Frontal cortex (tissue), 4 donors: ENCODE data around the gene NARS2. TPM values are rescaled to one million over a fixed set of nuclear protein-coding genes. Genes with fewer than 3 reads are reported as not detected.
"Not testable (repeated sequence)": the region's sequence is repeated elsewhere in the genome, so short reads cannot be mapped to it uniquely, and the experiment has no call there.

ENCODE experiments used
- DNase-seq, 2 donors: peaks; one replicate each; pipeline ENCODE4 v3.0.0; 2012; ENCODE audit warnings: low spot score in 2 of 2
- FAIRE-seq: peaks from 2 replicates; lab custom pipeline; 2012; peaks lifted over from hg19 to GRCh38; lab: Jason Lieb, UNC
- total RNA-seq: library from RNA; depleted of rRNA; stranded (reverse); fragments of >200 nt; gene quantifications from one replicate; pipeline ENCODE4 v1.2.3, GENCODE V29; 2014
- donor health status: control.
- donor health status: control.
- donor health status: control.

Gene NARS2
- total RNA-seq, 1 donor from 2014 or later, result 39.5 TPM

GRCh38 chr11:78504181-78504580 is 70.5 kb downstream of the NARS2 start:
- DNase-seq (no peak), FAIRE-seq (no peak)

- FAIRE-seq (no peak), DNase-seq (no peak)
Measured at GRCh38 chr11:78499971-78500370, 74.7 kb downstream of the NARS2 start.

- no peak for FAIRE-seq
- DNase-seq, result no peak
Measured at GRCh38 chr11:78497293-78497692, 77.4 kb downstream of the NARS2 start.

- DNase-seq (no peak), FAIRE-seq (no peak)
Measured at GRCh38 chr11:78493413-78493975, 81.2 kb downstream of the NARS2 start.

GRCh38 chr11:78492973-78493372 is 81.7 kb downstream of the NARS2 start:
- DNase-seq, result no peak
- FAIRE-seq, result no peak

GRCh38 chr11:78489184-78489583 is 85.5 kb downstream of the NARS2 start:
- FAIRE-seq (no peak), DNase-seq (no peak)

- FAIRE-seq (no peak), DNase-seq (no peak)
Measured at GRCh38 chr11:78478536-78478935, 96.1 kb downstream of the NARS2 start.

GRCh38 chr11:78476066-78476465 is 98.6 kb downstream of the NARS2 start:
- DNase-seq (no peak), FAIRE-seq (no peak)

GRCh38 chr11:78474451-78474850 is 100.2 kb downstream of the NARS2 start:
- FAIRE-seq (no peak), DNase-seq (no peak)

- no peak for FAIRE-seq
- no peak for DNase-seq
Measured at GRCh38 chr11:78472905-78473304, 101.8 kb downstream of the NARS2 start.

- DNase-seq, result no peak
- FAIRE-seq, result no peak
Measured at GRCh38 chr11:78472382-78472781, 102.3 kb downstream of the NARS2 start.

GRCh38 chr11:78470861-78471442 is 103.7 kb downstream of the NARS2 start:
- no peak for FAIRE-seq
- DNase-seq, result no peak

- FAIRE-seq (no peak), DNase-seq (no peak)
Measured at GRCh38 chr11:78469896-78470295, 104.8 kb downstream of the NARS2 start.

GRCh38 chr11:78467931-78468330 is 106.7 kb downstream of the NARS2 start:
- FAIRE-seq (no peak), DNase-seq (no peak)

- FAIRE-seq (no peak), DNase-seq (no peak)
Measured at GRCh38 chr11:78467370-78467769, 107.3 kb downstream of the NARS2 start.

- DNase-seq (no peak), FAIRE-seq (no peak)
Measured at GRCh38 chr11:78465169-78465942, 109.3 kb downstream of the NARS2 start.

GRCh38 chr11:78464787-78465168 is 109.9 kb downstream of the NARS2 start:
- not testable (repeated sequence) for DNase-seq, FAIRE-seq

GRCh38 chr11:78460471-78460870 is 114.2 kb downstream of the NARS2 start:
- DNase-seq (no peak), FAIRE-seq (no peak)

GRCh38 chr11:78459738-78460137 is 114.9 kb downstream of the NARS2 start:
- DNase-seq (no peak), FAIRE-seq (no peak)

GRCh38 chr11:78457448-78457847 is 117.2 kb downstream of the NARS2 start:
- no peak for FAIRE-seq
- DNase-seq, result no peak

GRCh38 chr11:78453140-78453935 is 121.3 kb downstream of the NARS2 start:
- FAIRE-seq (no peak), DNase-seq (no peak)
